Measurements from ENCODE around the gene ASIC5.
"Not testable (repeated sequence)": the region's sequence is repeated elsewhere in the genome, so short reads cannot be mapped to it uniquely, and the experiment has no call there.

Gene ASIC5, protein sequence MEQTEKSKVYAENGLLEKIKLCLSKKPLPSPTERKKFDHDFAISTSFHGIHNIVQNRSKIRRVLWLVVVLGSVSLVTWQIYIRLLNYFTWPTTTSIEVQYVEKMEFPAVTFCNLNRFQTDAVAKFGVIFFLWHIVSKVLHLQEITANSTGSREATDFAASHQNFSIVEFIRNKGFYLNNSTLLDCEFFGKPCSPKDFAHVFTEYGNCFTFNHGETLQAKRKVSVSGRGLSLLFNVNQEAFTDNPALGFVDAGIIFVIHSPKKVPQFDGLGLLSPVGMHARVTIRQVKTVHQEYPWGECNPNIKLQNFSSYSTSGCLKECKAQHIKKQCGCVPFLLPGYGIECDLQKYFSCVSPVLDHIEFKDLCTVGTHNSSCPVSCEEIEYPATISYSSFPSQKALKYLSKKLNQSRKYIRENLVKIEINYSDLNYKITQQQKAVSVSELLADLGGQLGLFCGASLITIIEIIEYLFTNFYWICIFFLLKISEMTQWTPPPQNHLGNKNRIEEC

DNA sequence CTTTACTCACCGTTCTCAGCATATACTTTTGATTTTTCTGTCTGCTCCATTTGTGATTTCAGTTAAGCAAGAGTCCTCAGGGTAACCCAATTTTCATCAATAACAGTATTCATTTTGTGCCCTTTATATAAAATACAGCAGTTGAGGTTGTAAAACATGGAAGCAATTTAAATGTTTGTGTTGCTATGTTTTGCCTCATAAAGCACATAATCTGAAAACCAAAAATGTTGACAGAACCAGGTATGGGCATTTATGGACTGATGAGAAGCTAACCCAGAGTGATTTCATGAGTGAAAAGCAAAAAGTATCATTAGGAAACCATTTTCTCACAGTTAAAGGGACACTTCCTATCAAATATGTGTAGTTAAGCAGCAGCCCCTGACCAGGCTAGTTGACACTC, at the start of gene ASIC5:
Gene ASIC5, minus strand, starts transcription at position 101 of the 400 bp plus-strand sequence. Its CDS starts 51 bp downstream, at position 50.
- DNase-seq = no peak

DNA sequence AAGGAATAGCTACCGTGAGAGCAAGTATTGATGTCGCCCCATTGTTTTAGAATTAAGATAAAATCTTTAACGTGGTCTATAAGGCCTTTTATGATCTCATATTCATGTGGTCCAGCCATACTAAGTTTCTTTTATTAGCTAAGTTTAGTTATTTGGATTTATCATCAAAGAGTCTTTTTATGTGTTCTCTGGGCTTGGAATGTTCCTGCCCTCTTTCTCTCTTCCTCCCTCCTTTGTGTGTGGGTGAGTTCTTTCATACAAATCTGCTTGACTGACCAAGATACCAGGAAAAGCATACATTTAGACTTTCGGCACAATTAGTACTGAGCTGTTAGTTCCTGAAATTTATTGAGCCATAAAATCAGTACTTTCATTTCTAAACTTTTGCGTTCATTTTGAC, 48.7 kb upstream of the ASIC5 start:
- DNase-seq = no peak

DNA sequence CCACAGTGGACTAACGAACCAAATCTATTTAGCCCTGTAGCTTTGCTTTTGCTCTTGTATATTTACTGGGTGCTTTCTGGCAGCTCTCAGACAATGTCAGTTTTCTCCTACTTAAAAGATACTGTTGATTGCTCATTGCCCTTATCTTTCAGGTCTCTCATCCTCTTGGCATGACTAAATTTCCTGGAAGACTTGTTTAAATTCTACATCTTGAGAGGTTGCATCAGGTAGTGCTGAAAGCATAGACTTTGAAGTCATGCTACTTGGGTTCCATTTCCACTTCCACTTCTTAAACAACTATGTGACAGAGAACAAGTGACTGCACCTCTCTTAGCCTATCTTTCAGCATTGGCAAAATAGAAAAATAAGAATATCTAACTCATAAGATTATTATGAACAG, 45.8 kb upstream of the ASIC5 start:
- DNase-seq = no peak

DNA sequence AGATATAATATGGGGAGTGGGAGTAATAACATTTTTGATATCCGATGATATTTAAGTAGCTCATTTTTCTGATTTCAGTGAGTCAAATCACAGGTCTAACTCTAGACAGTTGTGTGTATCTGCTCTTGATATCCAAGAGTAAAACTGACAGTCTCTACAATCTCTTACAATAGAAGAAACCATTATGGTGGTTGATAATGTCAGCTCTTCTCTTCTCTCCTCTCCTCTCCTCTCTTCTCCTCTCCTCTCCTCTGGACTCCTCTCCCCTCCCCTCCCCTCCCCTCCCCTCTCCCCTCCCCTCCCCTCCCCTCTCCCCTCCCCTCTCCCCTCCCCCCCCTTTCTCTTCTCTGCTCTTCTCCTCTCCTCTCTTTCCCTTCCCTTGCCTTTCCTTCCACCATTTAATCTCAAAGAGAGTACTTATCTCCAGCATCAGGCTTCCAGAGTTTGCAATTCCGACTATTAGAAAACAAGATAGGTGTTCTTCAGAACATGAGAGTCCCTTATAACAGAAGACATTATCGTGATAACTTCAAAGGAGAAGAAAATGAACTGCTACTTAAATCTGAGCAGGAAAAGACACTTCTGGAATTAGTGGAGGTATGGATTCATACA, 43.6 kb upstream of the ASIC5 start:
- no peak for DNase-seq

DNA sequence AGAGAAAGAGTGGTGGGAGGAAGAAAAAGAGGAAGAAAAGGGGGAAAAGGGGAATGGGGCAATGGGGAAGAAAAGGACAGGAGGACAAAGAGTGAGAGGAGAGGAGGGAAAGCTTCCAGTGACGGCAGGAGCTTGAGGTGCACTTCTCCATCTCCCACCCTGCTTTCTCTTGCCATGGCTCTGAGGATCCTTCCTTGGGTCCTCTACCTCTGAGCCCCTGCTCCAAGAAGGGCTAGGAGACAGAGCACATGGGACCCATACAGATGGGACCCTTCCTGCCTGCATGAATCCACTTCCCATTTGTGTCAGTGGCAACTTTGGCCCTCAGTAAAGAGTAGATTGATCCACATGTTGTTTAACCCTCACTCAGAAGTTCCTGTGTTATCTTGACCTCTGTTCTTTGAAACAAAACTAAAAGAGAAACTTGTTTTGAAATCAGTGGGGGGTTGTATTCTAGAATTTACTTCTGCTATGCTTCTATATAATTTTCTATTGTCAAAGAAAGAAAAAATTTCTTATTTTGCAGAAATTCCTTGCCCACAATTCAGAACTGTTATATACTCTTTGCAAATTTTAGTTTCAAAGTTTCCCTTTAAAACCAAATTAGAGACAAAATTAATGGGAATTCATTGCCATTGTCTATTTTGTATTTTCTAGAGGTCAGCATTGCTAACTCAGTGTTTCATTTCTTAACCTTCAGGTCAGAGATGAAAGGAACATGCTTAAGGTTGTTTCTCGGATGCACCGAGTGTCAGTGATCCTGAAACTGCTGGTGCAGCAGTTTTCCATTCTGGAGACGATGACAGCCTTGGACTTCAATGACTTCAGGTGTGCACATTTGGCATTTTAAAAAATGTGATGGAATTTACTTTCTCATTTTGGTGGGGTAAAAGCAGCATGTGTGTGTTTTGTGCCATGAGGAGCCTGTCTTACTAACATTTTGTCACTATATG, 42.4 kb upstream of the ASIC5 start:
- DNase-seq = no peak

DNA sequence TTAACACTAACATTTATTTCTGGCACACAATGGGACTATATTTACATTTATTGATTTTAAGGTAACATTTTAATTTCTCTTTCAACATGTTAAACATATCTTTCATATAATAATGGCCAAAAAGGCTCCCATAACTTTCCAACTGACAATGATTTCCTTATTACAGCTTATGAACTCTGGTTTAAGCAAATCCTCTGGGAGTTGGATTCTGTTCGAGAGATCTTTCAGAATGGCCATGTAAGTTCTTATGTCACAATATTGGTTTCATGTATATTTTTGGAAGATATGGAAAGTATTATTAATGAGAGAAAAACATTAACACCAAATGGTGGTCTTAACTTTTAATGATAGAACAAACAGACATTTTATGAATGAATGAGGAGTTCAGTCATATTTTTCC, 41.5 kb upstream of the ASIC5 start:
- no peak for DNase-seq

DNA sequence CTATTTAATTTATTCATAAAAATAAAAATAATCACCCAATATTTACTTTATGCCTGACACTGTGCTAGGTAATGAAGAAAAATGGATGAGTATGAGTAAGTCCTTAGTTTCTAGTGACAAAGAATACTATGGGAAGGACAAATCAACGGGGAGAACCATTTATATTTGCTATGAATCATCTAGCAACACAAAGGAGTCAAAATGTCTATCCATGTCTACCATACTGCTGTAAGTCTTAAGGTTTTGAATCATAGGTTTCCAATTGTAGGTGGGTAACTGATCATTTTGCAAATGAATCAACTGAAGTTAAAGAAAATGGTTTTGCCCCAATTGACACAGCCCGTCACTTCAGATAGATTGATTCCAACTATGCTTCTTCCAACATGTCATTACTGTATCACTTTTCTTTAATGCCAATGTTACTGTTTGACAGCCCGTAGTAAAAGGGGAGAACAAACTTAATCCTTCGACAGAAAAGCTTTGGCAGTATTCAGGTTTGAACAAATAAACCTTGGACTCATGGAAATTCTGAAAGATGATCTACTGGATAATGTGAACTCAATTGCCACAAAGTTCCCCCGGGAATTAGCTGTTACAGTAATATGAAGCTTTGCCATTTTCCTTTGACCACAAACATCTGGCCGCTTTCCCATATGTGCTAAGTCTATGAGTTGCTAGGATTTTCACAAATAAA, 40.6 kb upstream of the ASIC5 start:
- no peak for DNase-seq

DNA sequence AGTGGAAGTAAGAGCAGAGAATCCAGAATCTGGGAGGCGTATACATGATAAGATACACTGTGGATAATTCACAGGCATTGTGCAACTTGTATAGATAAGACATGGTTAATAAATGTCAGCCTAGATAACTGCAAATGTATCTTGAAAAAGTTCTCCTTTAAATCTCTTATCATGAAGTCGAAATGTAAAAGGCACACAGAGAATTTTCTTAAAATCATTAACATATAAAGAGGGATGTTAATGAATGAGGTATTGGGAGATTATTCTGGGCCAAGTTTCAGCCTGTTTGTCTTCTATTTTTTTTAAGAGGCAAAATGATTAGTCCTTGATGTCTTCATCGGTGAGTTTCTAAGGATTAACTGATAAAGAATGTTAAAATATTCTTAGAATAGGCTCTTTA, 38.3 kb upstream of the ASIC5 start:
- no peak for DNase-seq

DNA sequence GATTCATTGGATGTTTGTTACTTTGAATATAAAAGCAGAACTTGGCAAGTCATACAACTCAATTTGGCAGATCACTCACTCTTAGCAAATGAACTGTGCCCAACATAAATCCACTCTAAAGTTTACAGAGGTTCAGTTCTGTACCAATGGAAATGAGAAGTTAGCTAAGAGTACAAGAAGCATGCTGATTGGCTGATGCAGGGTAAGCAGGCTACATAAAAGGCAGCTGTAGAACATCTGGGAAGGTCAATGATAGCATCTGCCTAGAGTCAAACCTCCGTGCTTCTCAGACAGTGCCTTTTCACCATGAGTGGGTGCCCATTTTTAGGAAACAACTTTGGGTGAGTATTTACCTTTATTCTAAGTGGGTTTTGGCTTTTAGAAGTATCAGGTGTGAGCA, 37.4 kb upstream of the ASIC5 start, which contains the start of gene TDO2:
Gene TDO2, plus strand, starts transcription at position 244 of the 400 bp plus-strand sequence. Its CDS starts 63 bp downstream, at position 307.
- DNase-seq = no peak

DNA sequence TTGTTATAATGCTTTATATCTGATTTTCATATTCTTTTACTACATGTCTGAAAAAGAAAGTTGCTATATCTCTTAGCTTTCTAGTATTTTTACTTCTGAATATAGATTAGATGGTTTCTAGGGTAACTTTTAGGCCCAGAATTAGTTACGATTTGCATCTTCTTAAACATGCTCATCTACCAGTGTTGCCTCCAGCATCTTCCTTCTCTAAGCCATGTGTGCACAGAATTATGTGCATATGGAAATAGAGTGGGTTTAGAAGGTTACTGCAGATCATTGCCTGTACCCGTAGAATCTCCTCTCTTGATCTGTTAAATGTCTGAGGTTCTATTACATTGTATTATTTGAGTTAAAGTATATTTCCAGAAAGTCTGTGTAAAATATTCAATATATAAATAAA, 34.9 kb upstream of the ASIC5 start:
- DNase-seq = no peak

DNA sequence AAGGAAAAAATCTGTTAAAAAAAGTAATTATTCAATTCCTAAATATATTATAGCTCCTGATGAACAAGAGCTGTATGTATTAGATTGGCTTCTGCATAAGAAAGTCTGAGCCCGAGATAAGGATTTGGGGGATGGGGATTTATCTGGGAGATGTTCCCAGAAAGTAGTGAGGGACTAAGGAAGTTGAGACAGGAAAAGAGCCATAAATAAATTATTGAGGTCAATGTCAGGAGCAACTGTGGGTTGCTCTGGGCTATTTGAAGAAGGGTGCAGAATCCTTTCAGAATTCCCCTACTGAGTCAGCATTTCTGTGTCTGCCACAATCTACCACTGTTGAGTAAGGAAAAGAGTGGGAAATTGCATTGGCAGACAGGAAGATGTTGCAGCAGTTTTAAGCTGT, 34.3 kb upstream of the ASIC5 start:
- no peak for DNase-seq

DNA sequence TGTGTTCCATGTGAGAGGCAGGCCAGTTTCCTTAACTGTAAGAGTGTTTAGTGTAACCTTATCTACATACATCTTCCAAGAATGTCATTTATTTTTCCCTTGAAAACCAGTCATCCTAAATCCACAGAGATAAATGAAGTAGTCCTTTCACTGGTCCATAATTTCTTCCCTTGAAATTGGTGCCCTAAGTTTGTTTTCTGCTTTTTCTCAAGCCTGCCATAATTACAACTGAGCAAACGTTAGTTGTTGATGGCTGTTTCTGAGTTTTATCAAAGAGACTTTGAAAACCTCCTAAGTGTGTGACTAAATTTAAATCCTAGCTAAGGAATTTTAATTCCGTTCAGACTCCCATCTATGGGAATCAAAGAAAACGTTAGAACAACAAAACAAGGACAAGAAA, 33.8 kb upstream of the ASIC5 start:
- no peak for DNase-seq

DNA sequence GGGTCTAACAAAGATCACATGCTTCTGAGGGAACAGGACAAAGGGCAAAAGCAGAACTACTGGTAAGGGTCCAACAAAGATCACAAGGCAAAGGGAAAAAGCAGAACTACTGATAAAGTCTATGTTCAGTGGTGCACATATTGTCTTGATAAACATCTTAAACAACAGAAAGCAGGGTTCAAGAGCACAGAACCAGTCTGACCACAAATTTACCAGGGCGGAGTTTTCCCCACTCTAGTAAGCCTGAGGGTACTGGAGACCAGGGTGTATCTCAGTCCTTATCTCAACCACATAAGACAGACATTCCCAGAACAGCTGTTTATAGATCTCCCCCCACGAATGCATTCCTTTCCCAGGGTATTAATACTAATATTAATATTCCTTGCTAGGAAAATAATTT, 32.3 kb upstream of the ASIC5 start:
- not testable (repeated sequence) for DNase-seq

DNA sequence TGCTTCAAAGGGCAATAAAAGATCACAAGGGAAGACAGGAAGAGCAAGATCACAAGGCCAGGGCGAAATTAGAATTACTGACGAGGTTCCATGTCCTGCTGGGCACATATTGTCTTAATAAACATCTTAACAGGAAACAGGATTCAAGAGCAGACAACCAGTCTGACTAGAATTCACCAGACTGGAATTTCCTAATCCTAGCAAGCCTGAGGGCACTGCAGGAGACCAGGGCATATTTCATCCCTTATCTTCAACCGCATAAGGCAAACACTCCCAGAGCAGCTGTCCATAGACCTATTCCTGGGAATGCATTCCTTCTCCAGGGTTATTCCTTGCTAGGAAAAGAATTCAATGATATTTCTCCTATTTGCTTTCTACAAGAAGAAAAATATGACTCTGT, 25.0 kb upstream of the ASIC5 start:
- DNase-seq = no peak

DNA sequence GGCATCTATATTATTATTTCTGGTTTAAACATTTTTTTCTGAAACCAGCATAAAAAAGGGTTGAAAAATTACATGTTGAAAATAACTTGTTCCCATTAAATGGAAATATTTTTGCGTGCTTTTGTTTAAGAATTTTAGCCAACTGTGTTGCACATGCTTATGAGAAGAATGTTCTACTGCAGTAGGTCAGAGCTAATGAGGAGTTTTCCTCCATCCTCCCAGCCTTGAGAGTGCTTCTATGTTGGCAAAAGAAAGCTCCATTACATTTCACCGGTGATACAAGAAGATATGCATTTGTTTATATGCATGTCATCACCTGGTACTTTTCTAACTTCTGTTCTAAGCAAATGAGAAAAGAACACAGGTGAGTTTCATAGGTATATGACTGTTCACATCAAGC, 23.9 kb upstream of the ASIC5 start:
- DNase-seq = no peak

DNA sequence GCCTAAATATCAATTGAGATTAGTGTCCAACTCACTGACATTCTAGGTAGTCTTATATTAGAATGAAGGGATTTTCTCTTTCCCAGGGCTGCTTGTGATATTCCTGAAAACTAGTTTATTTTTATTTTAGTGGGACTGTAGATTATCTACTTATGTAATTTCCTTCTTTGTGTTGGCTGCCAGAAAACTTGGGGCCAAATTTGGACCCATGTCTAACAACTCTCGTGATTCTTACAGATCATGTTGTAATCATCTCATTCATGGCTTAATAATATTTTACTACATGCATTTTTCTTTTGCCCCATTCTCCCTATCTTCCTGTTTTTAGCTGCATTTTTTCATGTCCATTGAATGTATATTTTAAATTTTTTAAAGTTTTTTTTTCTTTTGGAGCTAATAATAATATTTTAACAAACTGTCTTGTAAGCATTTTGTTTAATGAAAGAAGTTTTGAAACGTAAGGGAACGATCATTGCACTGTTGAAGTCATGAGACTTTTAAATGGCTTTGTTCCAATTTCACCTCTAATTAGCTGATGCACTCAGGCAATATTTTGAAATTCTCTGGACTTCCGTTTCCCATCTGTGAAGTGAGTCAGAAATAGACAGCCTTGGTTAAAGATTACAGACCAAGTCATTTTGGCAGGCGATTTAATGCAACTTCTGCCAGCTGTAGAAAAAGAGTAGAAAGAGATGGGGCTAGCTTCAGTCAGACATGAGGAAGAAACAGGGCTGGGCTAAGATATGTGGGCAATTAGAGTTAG, 23.1 kb upstream of the ASIC5 start:
- DNase-seq = no peak

DNA sequence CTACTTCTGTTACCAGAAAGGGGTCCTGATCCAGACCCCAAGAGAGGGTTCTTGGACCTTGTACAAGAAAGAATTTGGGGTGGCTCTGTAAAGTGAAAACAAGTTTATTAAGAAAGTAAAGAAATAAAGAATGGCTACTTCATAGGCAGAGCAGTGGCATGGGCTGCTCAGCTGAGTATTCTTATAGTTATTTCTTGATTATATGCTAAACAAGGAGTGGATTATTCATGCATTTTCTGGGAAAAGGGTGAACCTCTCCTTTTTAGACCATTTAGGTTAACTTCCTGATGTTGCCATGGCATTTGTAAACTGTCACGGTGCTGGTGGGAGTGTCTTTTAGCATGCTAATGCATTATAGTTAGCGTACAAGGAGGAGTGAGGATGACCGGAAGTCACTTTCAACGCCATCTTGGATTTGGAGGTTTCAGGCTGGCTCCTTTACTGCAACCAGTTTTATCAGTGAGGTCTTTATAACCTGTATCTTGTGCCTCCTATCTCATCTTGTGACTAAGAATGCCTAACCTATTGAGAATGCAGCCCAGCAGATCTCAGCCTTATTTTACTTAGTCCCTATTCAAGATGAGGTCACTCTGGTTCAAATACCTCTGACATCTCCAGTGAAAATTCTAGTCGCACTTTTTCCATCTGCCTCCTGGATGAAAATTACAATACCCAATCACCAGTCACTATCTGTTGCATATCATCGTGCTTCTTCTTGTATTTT, 21.9 kb upstream of the ASIC5 start:
- no peak for DNase-seq

DNA sequence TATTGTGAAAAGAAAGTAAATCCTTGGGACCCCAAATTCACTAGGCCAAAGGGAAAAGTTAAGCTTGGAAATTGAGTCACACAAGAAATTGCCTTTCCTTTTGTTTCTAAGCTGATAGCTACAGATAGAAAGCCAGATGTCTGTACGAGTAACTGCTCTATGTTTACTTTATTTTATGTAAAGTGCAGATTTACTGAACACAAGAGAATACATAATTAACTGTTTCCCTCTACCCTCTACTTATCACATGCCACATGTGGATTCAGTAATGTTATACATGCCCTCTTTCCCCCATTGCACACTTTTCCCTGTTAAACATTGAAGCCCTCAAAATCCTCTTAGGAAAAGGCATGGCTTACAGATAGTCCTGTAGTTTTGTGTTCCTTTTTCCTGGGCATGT, 21.0 kb upstream of the ASIC5 start:
- DNase-seq = peak; percentile 0

DNA sequence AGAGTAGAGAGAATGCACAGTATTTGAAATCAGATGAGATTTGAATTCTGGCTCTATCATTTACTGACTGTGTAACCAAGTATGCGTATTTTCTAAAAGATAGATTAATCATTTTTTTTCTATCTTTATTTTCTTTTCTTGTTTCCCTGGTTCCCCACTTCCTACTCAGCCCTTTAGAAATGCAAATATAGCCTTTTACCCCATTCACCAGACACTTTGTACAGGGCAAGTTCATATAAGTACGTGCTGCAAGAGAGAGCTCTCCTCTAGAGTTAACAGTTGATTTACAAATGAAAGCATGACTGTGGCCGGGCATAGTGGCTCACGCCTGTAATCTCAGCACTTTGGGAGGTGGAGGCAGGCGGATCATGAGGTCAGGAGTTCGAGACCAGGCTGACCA, 19.6 kb upstream of the ASIC5 start:
- DNase-seq = no peak

DNA sequence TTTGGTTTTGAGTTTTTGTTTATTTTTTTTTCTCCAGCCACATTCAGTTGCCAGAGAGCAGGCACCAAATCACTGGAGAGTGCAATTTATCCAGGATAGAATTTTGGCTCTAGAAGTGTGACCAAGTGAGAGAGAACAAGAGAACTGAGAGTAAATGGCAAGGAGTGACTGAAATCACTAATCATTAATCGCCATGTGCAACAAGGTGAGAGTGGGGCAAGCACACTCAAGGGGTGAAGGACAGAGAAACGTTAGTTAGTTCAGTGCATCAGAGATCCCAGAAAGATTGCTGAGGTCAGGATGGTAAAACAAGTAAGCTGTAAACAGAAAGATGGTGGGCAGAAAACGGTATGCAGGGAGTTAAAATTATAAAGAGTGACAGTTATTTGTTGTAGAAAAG, 17.8 kb upstream of the ASIC5 start:
- no peak for DNase-seq

DNA sequence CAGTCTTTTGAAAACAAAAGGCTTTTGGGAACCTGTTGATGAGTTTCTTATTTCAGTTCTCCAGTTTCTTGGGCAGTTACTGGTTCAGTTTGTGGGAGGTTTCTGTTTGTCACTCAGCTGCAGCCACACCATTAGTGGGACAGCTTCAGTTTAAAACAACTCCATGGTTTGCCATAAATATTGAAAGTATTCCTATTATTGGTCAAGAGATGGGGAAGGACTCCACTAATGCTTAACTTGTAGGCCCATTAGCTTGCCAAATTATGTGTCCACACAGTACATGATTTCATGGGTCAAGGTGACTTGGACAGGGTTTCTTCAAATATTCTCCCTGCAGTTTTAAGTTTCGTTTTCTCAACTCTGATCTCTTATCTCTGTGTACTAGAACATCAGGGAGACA, 15.5 kb upstream of the ASIC5 start:
- DNase-seq = no peak

All from NCI-H1417 treated with DMSO at 0.1 percent for 48 hours (cell line).